A549 (cell line): ENCODE measurements around the gene LRCOL1. TPM values are rescaled to one million over a fixed set of nuclear protein-coding genes. Genes with fewer than 3 reads are reported as not detected.

ENCODE experiments used
- ATAC-seq, 2 experiments: fragments of 200-7000 bp in 1 of 2; fragments of >200 bp in 1 of 2; cut with Nextera tagmentation in 1 of 2; cut with Tn5 transposase in 1 of 2; 3 replicates each; pipeline versions ENCODE4 v1.8.0 to v1.9.1; 2018 to 2020; ENCODE audit warnings: mild to moderate bottlenecking in 1 of 2, moderate library complexity in 1 of 2
- CTCF ChIA-PET: fragments of 300-600 bp; sonication (Branson Sonifier 250); formaldehyde crosslinking; extraction: SDS; loops from one replicate; lab custom pipeline; 2021; ENCODE audit warnings: antibody characterized with exemption, inconsistent platforms; lab: Yijun Ruan, JAX
- POLR2A ChIA-PET: fragments of 350-600 bp; formaldehyde crosslinking; extraction: SDS; loops from one replicate; lab custom pipeline; 2021; ENCODE audit warnings: antibody characterized with exemption, inconsistent platforms; lab: Yijun Ruan, JAX
- DNase-seq, 2 experiments: peaks; one replicate each; pipeline versions ENCODE4 v3.0.0 to v3.0.0-alpha.2; 2011 to 2016; ENCODE audit warnings: low read depth in 1 of 2, low spot score in 1 of 2
- FAIRE-seq: peaks from 2 replicates; lab custom pipeline; 2011; peaks lifted over from hg19 to GRCh38; lab: Jason Lieb, UNC
- H3K27ac ChIP-seq, 2 experiments: fragments of >200 bp; sonication (Bioruptor Twin); formaldehyde crosslinking; 3 replicates each; pipeline ENCODE4 v1.5.1; 2016 to 2017
- H3K4me1 ChIP-seq: fragments of >200 bp; sonication (Bioruptor Twin); formaldehyde crosslinking; 3 replicates; pipeline ENCODE4 v1.6.1; 2016
- H3K4me2 ChIP-seq: fragments of >200 bp; sonication (Bioruptor Twin); formaldehyde crosslinking; 3 replicates; pipeline ENCODE4 v1.6.1; 2016
- H3K4me3 ChIP-seq: fragments of >200 bp; sonication (Bioruptor Twin); formaldehyde crosslinking; 3 replicates; pipeline ENCODE4 v1.5.1; 2016
- H3K9me3 ChIP-seq: fragments of >200 bp; sonication (Bioruptor Twin); formaldehyde crosslinking; 3 replicates; pipeline ENCODE4 v1.6.1; 2016
- CBX2 ChIP-seq: fragments of 200-600 bp; sonication (generic); IDR thresholded peaks from 2 replicates; pipeline ENCODE4 v1.6.1; 2016; ENCODE audit warnings: low read depth, mild to moderate bottlenecking, borderline replicate concordance
- CBX8 ChIP-seq: fragments of 200-600 bp; sonication (generic); IDR thresholded peaks from 2 replicates; pipeline ENCODE4 v1.6.1; 2016
- CHD2 ChIP-seq: fragments of 150-350 bp; IDR thresholded peaks from 2 replicates; pipeline ENCODE4 v1.6.1; 2014; ENCODE audit warnings: low read length; ENCODE audit not compliant: partially characterized antibody
- FOSB ChIP-seq: fragments of 250-450 bp; sonication (Bioruptor Pico); IDR thresholded peaks from 2 replicates; pipeline ENCODE4 v1.5.0; 2020; ENCODE audit warnings: mild to moderate bottlenecking, moderate library complexity
- FOSL2 ChIP-seq, 2 experiments: fragments of 450-650 bp in 1 of 2; fragments of >200 bp in 1 of 2; sonication (Bioruptor Twin) in 1 of 2; formaldehyde crosslinking; IDR thresholded peaks; 2 replicates each; pipeline versions ENCODE4 v1.5.0 to v1.6.1; 2016 to 2020; ENCODE audit warnings: mild to moderate bottlenecking in 1 of 2, moderate library complexity in 1 of 2
- HEYL ChIP-seq: fragments of 250-450 bp; sonication (Bioruptor Pico); IDR thresholded peaks from 2 replicates; pipeline ENCODE4 v1.8.0; 2021; ENCODE audit warnings: mild to moderate bottlenecking, moderate library complexity
- KDM1A ChIP-seq: fragments of 200-600 bp; sonication (generic); IDR thresholded peaks from 2 replicates; pipeline ENCODE4 v1.6.1; 2016; ENCODE audit warnings: low read depth, mild to moderate bottlenecking
- KDM5A ChIP-seq: fragments of 200-600 bp; sonication (generic); IDR thresholded peaks from 2 replicates; pipeline ENCODE4 v1.6.1; 2016; ENCODE audit warnings: antibody characterized with exemption, mild to moderate bottlenecking
- MAZ ChIP-seq: fragments of 150-350 bp; IDR thresholded peaks from 2 replicates; pipeline ENCODE4 v1.6.1; 2014; ENCODE audit warnings: antibody characterized with exemption, low read depth, low read length, borderline replicate concordance
- MYC ChIP-seq: IDR thresholded peaks from 2 replicates; pipeline ENCODE4 v1.6.1; 2012; ENCODE audit warnings: mild to moderate bottlenecking, inconsistent platforms, low read length, improper control_type of control experiment, borderline replicate concordance
- NFE2L2 ChIP-seq: fragments of 150-350 bp; conservative IDR thresholded peaks from 2 replicates; pipeline ENCODE4 v1.6.1; 2014; ENCODE audit warnings: low read length
- PHF8 ChIP-seq: fragments of 200-600 bp; sonication (generic); IDR thresholded peaks from 2 replicates; pipeline ENCODE4 v1.6.1; 2016; ENCODE audit warnings: low read depth, mild to moderate bottlenecking, antibody characterized with exemption, moderate library complexity, borderline replicate concordance
- POLR2AphosphoS2 ChIP-seq: conservative IDR thresholded peaks from 2 replicates; pipeline ENCODE4 v1.6.1; 2012; ENCODE audit warnings: low read length, improper control_type of control experiment, inconsistent platforms
- RAD21 ChIP-seq, 2 experiments: fragments of >200 bp in 1 of 2; sonication (Bioruptor Twin) in 1 of 2; formaldehyde crosslinking in 1 of 2; IDR thresholded peaks in 1 of 2; conservative IDR thresholded peaks in 1 of 2; 2 replicates in 1 of 2; 3 replicates in 1 of 2; pipeline ENCODE4 v1.6.1; 2012 to 2018; ENCODE audit warnings: inconsistent platforms in 1 of 2
- RCOR1 ChIP-seq: fragments of 150-350 bp; IDR thresholded peaks from 2 replicates; pipeline ENCODE4 v1.6.1; 2014; ENCODE audit warnings: antibody characterized with exemption, low read length, low read depth
- whole genome bisulfite sequencing: methylation state at CpG from one replicate; pipeline ENCODE4 v1.1.6; 2017; ENCODE audit errors: missing lambda C conversion rate; 5-methylcytosine and 5-hydroxymethylcytosine counted together
- polyA plus RNA-seq, 4 experiments: library from polyadenylated mRNA; depleted of rRNA in 3 of 4; stranded (reverse); fragments of >200 nt; fragmentation: RNase III in 1 of 4; extraction: RNeasy Plus Mini Kit Qiagen cat#74134 plus additional on column Dnase treatment in 1 of 4; gene quantifications; 2 replicates in 3 of 4; 3 replicates in 1 of 4; pipeline ENCODE4 v1.2.3, GENCODE V29; 2011 to 2017
- TF ChIP-seq, protein P1 (sequence below): fragments of 200-600 bp; sonication (generic); IDR thresholded peaks from 2 replicates; pipeline ENCODE4 v1.6.1; 2016; ENCODE audit warnings: antibody characterized with exemption, mild to moderate bottlenecking, moderate library complexity
- TF ChIP-seq, protein P2 (sequence below): fragments of 450-650 bp; IDR thresholded peaks from 2 replicates; pipeline ENCODE4 v1.6.1; 2014; ENCODE audit warnings: antibody characterized with exemption
- TF ChIP-seq, protein P3 (sequence below): fragments of >200 bp; sonication (Bioruptor Twin); formaldehyde crosslinking; IDR thresholded peaks from 2 replicates; pipeline ENCODE4 v1.6.1; 2016
- TF ChIP-seq, protein P4 (sequence below): IDR thresholded peaks from 2 replicates; pipeline ENCODE4 v1.6.1; 2012
- TF ChIP-seq, protein P5 (sequence below): fragments of 150-350 bp; IDR thresholded peaks from 2 replicates; pipeline ENCODE4 v1.6.1; 2014; ENCODE audit warnings: low read depth, mild to moderate bottlenecking, low read length

Gene LRCOL1
- polyA plus RNA-seq, 2 of the 4 experiments (the other 2 are of a cell fraction): not detected

DNA sequence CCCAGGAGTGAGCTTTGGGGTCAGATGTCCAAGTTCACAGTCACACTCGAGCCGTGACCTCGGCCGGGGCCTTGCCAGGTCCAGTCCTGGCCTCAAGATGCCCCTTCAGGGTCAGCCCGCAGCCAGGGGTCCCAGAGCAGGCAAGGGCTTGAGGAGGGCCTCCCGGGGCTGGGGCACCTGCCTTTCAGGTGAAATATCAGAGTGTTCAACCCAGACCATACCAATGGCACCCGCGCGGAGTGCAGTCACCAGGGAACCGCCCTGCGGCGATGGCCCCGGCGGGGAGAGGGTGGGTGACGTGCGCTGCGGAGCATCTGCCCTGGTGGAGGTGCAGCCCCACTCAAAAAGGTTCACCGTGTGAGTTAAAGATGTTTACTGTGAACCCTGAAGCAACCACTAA lies 16.9 kb downstream of the LRCOL1 start:
- no peaks in the 10 kb centered on the region for H3K9me3 ChIP-seq
- TF ChIP-seq, protein P1, sequence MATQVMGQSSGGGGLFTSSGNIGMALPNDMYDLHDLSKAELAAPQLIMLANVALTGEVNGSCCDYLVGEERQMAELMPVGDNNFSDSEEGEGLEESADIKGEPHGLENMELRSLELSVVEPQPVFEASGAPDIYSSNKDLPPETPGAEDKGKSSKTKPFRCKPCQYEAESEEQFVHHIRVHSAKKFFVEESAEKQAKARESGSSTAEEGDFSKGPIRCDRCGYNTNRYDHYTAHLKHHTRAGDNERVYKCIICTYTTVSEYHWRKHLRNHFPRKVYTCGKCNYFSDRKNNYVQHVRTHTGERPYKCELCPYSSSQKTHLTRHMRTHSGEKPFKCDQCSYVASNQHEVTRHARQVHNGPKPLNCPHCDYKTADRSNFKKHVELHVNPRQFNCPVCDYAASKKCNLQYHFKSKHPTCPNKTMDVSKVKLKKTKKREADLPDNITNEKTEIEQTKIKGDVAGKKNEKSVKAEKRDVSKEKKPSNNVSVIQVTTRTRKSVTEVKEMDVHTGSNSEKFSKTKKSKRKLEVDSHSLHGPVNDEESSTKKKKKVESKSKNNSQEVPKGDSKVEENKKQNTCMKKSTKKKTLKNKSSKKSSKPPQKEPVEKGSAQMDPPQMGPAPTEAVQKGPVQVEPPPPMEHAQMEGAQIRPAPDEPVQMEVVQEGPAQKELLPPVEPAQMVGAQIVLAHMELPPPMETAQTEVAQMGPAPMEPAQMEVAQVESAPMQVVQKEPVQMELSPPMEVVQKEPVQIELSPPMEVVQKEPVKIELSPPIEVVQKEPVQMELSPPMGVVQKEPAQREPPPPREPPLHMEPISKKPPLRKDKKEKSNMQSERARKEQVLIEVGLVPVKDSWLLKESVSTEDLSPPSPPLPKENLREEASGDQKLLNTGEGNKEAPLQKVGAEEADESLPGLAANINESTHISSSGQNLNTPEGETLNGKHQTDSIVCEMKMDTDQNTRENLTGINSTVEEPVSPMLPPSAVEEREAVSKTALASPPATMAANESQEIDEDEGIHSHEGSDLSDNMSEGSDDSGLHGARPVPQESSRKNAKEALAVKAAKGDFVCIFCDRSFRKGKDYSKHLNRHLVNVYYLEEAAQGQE: no peak
- TF ChIP-seq MAZ (no peak), HEYL (CRISPR knock-in tag) (no peak), CBX2 (no peak), NFE2L2 (no peak), FOSB (CRISPR knock-in tag) (no peak), RCOR1 (no peak), RAD21 (conservative IDR thresholded peaks at IDR 0.05 in 1 of 2, IDR thresholded peaks at IDR 0.05 in 1 of 2) (no peak), CBX8 (no peak), MYC (no peak), KDM1A (no peak), KDM5A (no peak), FOSL2 (IDR thresholded peaks at IDR 0.05) (no peak), FOSL2 (CRISPR knock-in tag; IDR thresholded peaks at IDR 0.05) (no peak), POLR2AphosphoS2 (no peak), CHD2 (no peak)
- TF ChIP-seq, protein P2, sequence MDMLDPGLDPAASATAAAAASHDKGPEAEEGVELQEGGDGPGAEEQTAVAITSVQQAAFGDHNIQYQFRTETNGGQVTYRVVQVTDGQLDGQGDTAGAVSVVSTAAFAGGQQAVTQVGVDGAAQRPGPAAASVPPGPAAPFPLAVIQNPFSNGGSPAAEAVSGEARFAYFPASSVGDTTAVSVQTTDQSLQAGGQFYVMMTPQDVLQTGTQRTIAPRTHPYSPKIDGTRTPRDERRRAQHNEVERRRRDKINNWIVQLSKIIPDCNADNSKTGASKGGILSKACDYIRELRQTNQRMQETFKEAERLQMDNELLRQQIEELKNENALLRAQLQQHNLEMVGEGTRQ: no peak
- TF ChIP-seq, protein P3, sequence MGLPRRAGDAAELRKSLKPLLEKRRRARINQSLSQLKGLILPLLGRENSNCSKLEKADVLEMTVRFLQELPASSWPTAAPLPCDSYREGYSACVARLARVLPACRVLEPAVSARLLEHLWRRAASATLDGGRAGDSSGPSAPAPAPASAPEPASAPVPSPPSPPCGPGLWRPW: no peak
- TF ChIP-seq, protein P4, sequence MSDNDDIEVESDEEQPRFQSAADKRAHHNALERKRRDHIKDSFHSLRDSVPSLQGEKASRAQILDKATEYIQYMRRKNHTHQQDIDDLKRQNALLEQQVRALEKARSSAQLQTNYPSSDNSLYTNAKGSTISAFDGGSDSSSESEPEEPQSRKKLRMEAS: no peak
- TF ChIP-seq, protein P5, sequence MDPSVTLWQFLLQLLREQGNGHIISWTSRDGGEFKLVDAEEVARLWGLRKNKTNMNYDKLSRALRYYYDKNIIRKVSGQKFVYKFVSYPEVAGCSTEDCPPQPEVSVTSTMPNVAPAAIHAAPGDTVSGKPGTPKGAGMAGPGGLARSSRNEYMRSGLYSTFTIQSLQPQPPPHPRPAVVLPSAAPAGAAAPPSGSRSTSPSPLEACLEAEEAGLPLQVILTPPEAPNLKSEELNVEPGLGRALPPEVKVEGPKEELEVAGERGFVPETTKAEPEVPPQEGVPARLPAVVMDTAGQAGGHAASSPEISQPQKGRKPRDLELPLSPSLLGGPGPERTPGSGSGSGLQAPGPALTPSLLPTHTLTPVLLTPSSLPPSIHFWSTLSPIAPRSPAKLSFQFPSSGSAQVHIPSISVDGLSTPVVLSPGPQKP: no peak
- TF ChIP-seq, all 56 proteins: peak for 0
- FAIRE-seq (no peak), ATAC-seq (peak in 1 of 2 experiments; percentile 0; a peak in 1 of 6 replicates), DNase-seq (no peak)
- Histone ChIP-seq H3K27ac (0 out of 6 replicates have a peak overlapping the region, but pooled peaks of 1 of the 2 experiments have one; percentile 7), H3K4me3 (no peak overlapping the region), H3K4me1 (0 out of 3 replicates have a peak, but pooled peaks cover 3% of the 10 kb centered on the region), H3K4me2 (peak overlapping the region; percentile 68)
- ChIA-PET POLR2A (no interaction called here), CTCF (interaction anchor here (1.4 to 3.7 kb wide), 2 partner anchors 21 to 179 kb away, joined by 7 to 13 read pairs; no protein-coding TSS in a partner anchor)
- WGBS: 40% methylated on average over 17 of the region's 18 CpGs

DNA sequence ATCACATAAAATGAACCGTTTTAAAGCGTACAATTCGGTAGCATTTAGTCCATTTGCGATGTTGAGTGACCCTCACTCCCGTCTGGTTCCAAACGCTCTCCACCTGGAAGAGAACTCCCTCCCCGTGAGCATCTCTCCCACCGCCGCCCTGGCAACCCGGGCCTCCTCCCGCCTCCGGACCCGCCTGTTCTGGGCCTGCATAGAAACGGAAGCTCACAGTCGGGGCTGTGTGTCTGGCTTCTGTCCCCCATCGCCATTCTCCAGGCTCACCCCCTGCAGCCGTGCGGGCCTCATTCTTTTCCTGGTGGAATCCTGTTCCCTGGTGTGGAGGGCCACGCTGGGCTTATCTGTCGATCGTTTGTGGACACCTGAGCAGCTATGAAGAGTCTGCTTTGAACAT lies 17.3 kb downstream of the LRCOL1 start:
- DNase-seq: no peak
- TF ChIP-seq PHF8: no peak
- 76% methylated on average over 21 of the region's 21 CpGs for WGBS
- no peak overlapping the region; the same call in 2 of the 3 replicates for H3K4me2 ChIP-seq
- ATAC-seq: no peak
- CTCF ChIA-PET: interaction anchor here (1.4 kb wide), 1 partner anchor 179 kb away, joined by 7 read pairs; no protein-coding TSS in a partner anchor
- H3K4me1 ChIP-seq: 0 out of 3 replicates have a peak, but pooled peaks cover 3% of the 10 kb centered on the region
- POLR2A ChIA-PET: no interaction called here
- H3K27ac ChIP-seq: no peak overlapping the region
- no peak for FAIRE-seq
- H3K4me3 ChIP-seq: no peak overlapping the region
- no peaks in the 10 kb centered on the region for H3K9me3 ChIP-seq
